ENCODE data around the gene ARID1A.

The ARID1A gene

DNA sequence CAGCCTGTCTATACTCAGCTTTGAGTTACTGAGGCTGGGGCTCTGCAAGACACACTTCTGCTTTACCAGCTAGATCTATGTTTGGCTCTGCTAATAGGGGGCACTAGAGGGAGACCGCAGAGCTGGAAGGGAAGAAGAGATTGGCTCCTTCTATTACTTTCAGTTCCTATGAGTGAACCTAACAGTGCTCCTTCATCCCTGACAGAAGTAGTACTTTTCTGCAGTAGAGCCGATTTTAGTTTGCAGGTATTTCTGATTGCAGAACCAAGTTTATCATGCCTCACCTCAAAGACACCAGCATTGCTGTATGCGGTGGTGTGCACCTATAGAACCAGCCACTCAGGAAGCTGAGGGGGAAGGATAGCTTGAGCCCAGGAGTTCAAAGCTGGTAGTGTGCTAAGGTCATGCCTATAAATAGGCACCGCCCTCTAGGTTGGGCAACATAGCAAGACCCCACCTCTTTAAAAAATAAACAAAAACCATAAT is 125.0 kb downstream of the ARID1A start:
- Histone ChIP-seq H3K4me1 (ENCODE audit: insufficient read depth, low read length, poor library complexity, severe bottlenecking) (peaks cover 6% of the 10 kb centered on the region), H3K4me3 (ENCODE audit: low read length, poor library complexity, severe bottlenecking) (peak overlapping the region; percentile 71), H4K20me1 (ENCODE audit: insufficient read depth, low read length, poor library complexity, severe bottlenecking) (no peaks in the 10 kb centered on the region), H2AFZ (ENCODE audit: low read length) (peak overlapping the region; percentile 98), H3K9me2 (replicated peaks; ENCODE audit: low read depth, low read length) (no peaks in the 10 kb centered on the region), H3K9me3 (ENCODE audit: insufficient read depth, low read depth, low read length) (no peaks in the 10 kb centered on the region), H3K36me3 (ENCODE audit: insufficient read depth, low read length) (no peaks in the 10 kb centered on the region), H3K4me2 (ENCODE audit: low read depth, low read length, poor library complexity, severe bottlenecking) (peak overlapping the region; percentile 74), H3K79me2 (ENCODE audit: insufficient read depth, low read length) (no peaks in the 10 kb centered on the region), H3K9ac (ENCODE audit: low read depth, low read length, poor library complexity, severe bottlenecking) (peak overlapping the region; percentile 47), H3K27me3 (ENCODE audit: insufficient read depth, low read length, poor library complexity, severe bottlenecking) (no peaks in the 10 kb centered on the region), H3F3A (ENCODE audit: low read depth) (no peaks in the 10 kb centered on the region)
- TF ChIP-seq EZH2phosphoT487 (IDR thresholded peaks at IDR 0.05; ENCODE audit: borderline replicate concordance) = no peak
- TF ChIP-seq, protein P1, sequence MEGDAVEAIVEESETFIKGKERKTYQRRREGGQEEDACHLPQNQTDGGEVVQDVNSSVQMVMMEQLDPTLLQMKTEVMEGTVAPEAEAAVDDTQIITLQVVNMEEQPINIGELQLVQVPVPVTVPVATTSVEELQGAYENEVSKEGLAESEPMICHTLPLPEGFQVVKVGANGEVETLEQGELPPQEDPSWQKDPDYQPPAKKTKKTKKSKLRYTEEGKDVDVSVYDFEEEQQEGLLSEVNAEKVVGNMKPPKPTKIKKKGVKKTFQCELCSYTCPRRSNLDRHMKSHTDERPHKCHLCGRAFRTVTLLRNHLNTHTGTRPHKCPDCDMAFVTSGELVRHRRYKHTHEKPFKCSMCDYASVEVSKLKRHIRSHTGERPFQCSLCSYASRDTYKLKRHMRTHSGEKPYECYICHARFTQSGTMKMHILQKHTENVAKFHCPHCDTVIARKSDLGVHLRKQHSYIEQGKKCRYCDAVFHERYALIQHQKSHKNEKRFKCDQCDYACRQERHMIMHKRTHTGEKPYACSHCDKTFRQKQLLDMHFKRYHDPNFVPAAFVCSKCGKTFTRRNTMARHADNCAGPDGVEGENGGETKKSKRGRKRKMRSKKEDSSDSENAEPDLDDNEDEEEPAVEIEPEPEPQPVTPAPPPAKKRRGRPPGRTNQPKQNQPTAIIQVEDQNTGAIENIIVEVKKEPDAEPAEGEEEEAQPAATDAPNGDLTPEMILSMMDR (conservative IDR thresholded peaks at IDR 0.05; ENCODE audit: low read length) = peak; percentile 73

DNA sequence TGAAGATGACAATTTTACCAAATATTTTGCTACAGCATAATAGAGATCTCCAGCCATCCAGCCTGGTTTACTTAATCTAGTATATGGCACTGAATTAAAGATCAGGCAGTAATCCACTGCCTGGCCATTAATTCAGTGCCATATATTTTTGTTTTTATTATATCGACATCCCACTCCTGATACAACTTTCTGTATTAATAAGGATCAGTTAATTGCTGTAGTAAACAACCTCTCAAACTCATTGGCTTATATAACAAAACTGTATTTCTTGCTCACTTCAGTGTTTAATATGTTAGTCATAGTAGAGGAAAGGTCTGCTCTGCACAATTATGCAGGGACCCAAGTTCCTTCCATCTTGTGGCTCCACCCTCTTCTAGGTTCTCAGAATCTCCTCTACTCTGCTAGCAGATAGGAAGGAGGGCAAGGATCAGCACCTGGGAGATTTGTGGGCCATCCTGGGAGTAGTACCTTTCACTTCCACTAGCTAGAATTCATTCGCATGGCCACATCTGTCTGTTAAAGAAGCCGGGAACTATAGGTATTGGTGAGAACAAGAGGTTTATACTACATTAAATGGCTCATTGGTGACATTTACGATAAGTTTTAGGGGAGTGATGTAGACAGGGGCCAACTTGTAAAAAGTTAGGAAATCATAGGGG is 127.1 kb downstream of the ARID1A start:
- Histone ChIP-seq H3K79me2 (ENCODE audit: insufficient read depth, low read length) (peaks cover 11% of the 10 kb centered on the region), H3K9me2 (replicated peaks; ENCODE audit: low read depth, low read length) (no peaks in the 10 kb centered on the region), H3K9me3 (ENCODE audit: insufficient read depth, low read depth, low read length) (no peaks in the 10 kb centered on the region), H3K27me3 (ENCODE audit: insufficient read depth, low read length, poor library complexity, severe bottlenecking) (no peaks in the 10 kb centered on the region), H3K4me1 (ENCODE audit: insufficient read depth, low read length, poor library complexity, severe bottlenecking) (peaks cover 19% of the 10 kb centered on the region), H3K9ac (ENCODE audit: low read depth, low read length, poor library complexity, severe bottlenecking) (no peak overlapping the region), H3F3A (ENCODE audit: low read depth) (no peaks in the 10 kb centered on the region), H3K36me3 (ENCODE audit: insufficient read depth, low read length) (no peaks in the 10 kb centered on the region), H3K4me2 (ENCODE audit: low read depth, low read length, poor library complexity, severe bottlenecking) (no peak overlapping the region), H2AFZ (ENCODE audit: low read length) (no peak overlapping the region), H3K4me3 (ENCODE audit: low read length, poor library complexity, severe bottlenecking) (no peak overlapping the region), H4K20me1 (ENCODE audit: insufficient read depth, low read length, poor library complexity, severe bottlenecking) (peaks cover 8% of the 10 kb centered on the region)
- no peak for TF ChIP-seq EZH2phosphoT487 (IDR thresholded peaks at IDR 0.05; ENCODE audit: borderline replicate concordance)
- TF ChIP-seq, protein P1 (conservative IDR thresholded peaks at IDR 0.05; ENCODE audit: low read length) = no peak

DNA sequence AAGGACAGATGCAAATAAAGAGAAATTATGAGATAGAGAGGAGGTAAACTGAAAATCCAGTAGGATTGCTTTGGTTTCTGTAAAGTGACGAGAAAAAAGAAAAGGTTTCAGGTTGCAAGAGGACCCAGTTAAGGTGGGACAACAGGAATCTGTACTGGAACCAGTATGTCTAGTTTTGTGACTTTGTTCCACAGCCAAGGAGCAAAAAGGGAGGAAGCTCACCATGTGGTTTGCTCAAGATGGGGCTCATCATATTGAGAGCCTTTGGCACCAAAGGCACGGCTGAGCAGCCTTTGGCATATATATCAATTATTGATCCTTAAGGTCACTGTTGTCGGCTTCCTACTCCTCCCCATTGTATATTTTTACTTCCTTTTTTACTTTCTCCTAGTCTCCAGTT is 128.9 kb downstream of the ARID1A start:
- H3K27me3 ChIP-seq (ENCODE audit: insufficient read depth, low read length, poor library complexity, severe bottlenecking) = no peaks in the 10 kb centered on the region
- no peak overlapping the region for H3K4me2 ChIP-seq (ENCODE audit: low read depth, low read length, poor library complexity, severe bottlenecking)
- H2AFZ ChIP-seq (ENCODE audit: low read length) = no peak overlapping the region
- H3K36me3 ChIP-seq (ENCODE audit: insufficient read depth, low read length) = no peaks in the 10 kb centered on the region
- peaks cover 12% of the 10 kb centered on the region for H4K20me1 ChIP-seq (ENCODE audit: insufficient read depth, low read length, poor library complexity, severe bottlenecking)
- no peak overlapping the region for H3K4me3 ChIP-seq (ENCODE audit: low read length, poor library complexity, severe bottlenecking)
- no peaks in the 10 kb centered on the region for H3K9me2 ChIP-seq (replicated peaks; ENCODE audit: low read depth, low read length)
- peaks cover 29% of the 10 kb centered on the region for H3K79me2 ChIP-seq (ENCODE audit: insufficient read depth, low read length)
- TF ChIP-seq, protein P1 (conservative IDR thresholded peaks at IDR 0.05; ENCODE audit: low read length) = no peak
- no peak for TF ChIP-seq EZH2phosphoT487 (IDR thresholded peaks at IDR 0.05; ENCODE audit: borderline replicate concordance)
- no peak overlapping the region for H3K9ac ChIP-seq (ENCODE audit: low read depth, low read length, poor library complexity, severe bottlenecking)
- peaks cover 36% of the 10 kb centered on the region for H3K4me1 ChIP-seq (ENCODE audit: insufficient read depth, low read length, poor library complexity, severe bottlenecking)
- H3F3A ChIP-seq (ENCODE audit: low read depth) = no peaks in the 10 kb centered on the region
- H3K9me3 ChIP-seq (ENCODE audit: insufficient read depth, low read depth, low read length) = no peaks in the 10 kb centered on the region
